LNCAP (cell line): ENCODE results near the gene LMO4.

Source experiments
- TF ChIP-seq, protein P1 (sequence below): fragments of 450-650 bp; IDR thresholded peaks from 2 replicates; pipeline ENCODE4 v1.5.1; 2017; ENCODE audit warnings: mild to moderate bottlenecking

The LMO4 gene

DNA sequence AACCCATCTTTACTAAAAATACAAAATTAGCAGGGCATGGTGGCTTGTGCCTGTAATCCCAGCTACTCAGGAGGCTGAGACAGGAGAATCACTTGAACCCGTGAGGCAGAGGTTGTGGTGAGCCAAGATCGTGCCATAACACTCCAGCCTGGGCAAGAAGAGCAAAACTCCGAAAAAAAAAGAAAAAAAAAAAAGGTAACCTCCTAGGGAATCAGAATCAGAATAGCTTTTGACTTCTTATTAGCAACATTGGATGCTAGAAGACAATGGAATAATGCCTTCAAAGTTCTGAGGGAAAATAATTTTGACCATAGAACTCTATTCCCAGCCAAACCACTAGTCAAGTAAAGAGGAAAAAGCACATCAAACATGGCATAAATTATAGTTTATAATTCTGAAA, 60.9 kb downstream of the LMO4 start:
- TF ChIP-seq, protein P1, sequence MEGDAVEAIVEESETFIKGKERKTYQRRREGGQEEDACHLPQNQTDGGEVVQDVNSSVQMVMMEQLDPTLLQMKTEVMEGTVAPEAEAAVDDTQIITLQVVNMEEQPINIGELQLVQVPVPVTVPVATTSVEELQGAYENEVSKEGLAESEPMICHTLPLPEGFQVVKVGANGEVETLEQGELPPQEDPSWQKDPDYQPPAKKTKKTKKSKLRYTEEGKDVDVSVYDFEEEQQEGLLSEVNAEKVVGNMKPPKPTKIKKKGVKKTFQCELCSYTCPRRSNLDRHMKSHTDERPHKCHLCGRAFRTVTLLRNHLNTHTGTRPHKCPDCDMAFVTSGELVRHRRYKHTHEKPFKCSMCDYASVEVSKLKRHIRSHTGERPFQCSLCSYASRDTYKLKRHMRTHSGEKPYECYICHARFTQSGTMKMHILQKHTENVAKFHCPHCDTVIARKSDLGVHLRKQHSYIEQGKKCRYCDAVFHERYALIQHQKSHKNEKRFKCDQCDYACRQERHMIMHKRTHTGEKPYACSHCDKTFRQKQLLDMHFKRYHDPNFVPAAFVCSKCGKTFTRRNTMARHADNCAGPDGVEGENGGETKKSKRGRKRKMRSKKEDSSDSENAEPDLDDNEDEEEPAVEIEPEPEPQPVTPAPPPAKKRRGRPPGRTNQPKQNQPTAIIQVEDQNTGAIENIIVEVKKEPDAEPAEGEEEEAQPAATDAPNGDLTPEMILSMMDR: no peak

DNA sequence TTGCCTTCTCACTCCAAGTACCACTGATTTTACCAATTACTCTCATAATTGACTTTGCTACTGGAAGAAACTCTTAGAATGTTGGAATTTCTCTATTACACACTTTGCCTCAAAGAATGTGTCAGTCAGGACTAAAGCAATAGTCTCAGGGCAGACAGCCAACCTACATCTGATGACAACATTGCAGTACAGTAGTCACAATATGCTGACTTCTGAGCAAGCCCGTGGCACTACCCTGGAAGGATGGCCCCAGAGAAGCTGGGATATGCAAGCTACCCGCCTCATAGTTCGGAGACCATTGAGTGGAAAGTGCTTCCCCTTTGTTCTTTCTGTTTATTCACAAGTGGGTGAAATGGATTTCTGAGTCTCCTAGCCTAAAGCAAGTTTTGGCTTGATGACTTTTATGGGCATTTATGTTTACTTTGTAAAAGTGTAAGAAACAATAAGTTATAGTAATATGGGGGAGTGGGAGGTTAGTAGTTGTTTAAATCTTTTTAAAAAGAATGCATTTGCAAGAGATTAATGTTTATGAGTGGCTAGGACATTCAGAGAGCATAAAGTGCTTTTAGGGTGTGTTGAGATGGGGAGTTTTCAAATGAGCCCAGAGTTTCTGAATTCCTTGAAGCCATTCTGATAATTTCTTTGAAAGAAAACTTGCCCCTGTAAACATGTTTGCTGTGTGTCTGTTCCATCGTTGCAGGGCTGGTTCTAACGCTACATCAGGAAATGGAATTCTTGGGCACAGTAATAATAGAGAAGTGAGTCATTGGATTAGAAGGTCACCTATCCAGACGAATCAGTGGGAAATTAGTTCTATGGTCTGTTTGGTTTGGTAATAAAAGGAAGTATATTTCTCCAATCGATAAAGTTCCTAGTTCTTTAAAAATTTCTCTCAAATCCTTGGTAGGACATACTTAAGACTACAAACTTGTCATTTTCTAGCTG, 63.8 kb downstream of the LMO4 start:
- TF ChIP-seq, protein P1: no peak

DNA sequence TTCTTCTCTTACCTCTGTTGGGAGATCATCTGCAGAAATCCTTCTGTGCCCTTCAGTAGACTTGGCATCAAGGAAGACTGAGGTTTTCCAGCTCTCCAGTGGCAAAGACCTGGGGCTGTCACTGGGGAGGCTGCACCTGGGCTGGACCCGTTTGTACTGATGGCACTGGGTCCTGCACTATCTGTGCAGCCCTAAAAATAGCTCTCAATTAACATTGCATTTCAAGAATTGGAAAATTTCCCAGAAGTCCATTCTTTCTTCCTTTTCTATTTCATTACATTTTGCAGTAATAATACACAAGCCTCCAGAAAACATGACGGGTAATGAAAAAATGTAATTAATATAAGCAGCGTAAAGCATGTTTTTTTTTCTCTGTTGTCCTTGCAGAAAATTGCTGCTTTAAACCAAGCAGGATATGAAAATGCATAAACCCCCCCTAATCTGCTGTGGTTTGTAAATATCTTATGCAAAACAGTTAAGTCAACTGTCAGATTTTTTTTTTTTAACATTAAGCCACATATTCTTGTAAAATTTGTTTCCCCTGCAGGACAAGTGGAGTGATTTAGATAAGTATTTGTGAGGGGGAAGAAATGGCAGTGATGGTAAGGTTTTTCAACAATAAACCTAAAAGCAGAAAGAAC, 64.9 kb downstream of the LMO4 start:
- TF ChIP-seq, protein P1: no peak

DNA sequence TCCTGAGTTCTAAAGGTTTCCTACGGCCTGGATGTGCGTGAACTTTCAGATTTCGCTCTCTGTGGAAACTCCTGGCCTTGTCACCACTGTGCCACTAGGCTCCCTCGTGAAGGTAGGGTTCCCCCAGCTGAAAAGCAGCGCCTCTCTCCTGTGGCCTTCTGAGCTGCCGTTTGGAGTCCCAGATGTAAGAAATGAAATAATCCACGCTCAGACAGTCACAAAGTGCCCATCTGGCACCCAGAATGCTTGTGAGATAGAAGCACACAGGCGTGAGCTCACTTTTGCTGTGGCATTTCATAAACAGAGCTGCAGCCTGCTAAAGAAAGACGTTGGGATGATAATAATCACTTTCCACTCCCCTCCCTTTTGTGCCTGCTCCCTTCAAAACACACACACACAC, 65.8 kb downstream of the LMO4 start:
- TF ChIP-seq, protein P1: no peak

DNA sequence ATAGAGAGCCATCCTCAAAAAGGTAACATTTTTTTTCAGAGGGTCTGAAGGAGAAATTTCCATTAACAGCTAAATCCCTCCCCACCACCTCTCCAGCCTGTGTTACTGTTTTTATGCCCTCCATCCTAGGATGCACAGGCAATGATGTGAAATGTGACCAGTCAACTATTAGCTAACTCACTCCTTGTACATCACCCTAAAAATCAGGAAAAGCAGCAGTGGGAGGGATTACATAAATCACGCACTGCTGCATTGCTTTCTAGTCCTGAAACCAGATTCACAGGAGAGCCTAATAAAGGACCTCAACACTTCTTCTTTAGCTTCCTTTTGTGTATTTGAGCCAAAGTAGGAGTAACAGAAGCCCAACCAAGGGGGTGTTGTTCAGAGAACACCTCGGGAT, 66.3 kb downstream of the LMO4 start:
- TF ChIP-seq, protein P1: no peak
